Endometrial microvascular endothelial cells (primary cell): ENCODE data around the gene INPP5A. TPM values are rescaled to one million over a fixed set of nuclear protein-coding genes. Genes with fewer than 3 reads are reported as not detected.
"Not testable (repeated sequence)": the region's sequence is repeated elsewhere in the genome, so short reads cannot be mapped to it uniquely, and the experiment has no call there.

Experiments used
- in situ Hi-C: cut with HindIII; loops from 2 replicates; pipeline ENCODE4 v1.10.0; 2017; ENCODE audit warnings: low sequenced_read_pairs, low pct_unique_long_range_greater_than_20kb; ENCODE audit errors: inconsistent ontology term
- total RNA-seq: library from RNA; depleted of rRNA; stranded (reverse); fragments of >200 nt; gene quantifications from one replicate; pipeline ENCODE4 v1.2.3, GENCODE V29; 2015; ENCODE audit errors: inconsistent ontology term

Gene INPP5A
- total RNA-seq, 1 donor from 2014 or later, result 21.1 TPM

- in situ Hi-C loops, result no loop called here
Observed at GRCh38 chr10:132783940-132784865, 246.6 kb downstream of the INPP5A start.

- in situ Hi-C loops, result no loop called here
Observed at GRCh38 chr10:132784866-132785722, 247.5 kb downstream of the INPP5A start.

DNA sequence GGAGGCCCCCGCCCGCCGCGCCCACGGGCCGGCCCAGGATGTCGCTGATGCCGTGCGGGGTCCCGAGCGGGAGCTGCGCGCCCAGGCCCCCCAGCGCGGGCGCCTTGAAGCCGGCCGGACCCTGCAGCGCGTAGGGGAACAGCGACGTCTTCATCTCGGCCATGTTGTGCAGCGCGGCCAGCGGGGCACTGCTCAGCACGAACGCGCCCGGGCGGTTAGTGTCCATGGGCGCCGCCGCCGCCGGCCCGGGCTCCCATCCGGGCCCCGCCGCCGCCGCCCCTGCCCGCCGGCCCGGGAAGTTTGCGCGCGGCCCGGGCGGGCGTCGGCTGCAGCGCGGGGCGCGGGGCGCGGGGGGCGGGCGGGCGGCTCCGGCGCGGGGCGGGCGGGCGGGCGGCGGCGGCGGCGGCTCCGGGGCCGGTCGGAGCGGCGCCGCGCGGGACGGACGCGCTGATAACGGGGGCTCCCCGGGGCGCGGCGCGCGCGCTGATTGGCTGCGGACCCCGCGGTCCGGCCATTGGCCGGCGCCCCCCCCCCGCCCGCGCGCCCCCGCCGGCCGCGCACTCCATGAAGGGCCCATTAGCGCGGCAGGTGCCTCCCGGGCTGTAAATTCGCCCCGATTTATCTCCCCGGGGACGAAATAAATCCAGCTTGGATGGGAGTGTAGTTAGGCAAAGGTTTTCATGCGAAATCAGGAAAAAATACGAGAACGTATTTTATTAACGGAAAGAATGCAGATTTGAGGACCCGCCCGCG lies 248.3 kb downstream of the INPP5A start, which contains the start of gene NKX6-2:
Gene NKX6-2, minus strand, starts transcription at position 425 of the 753 bp plus-strand sequence. Its CDS starts 199 bp downstream, at position 226.
- in situ Hi-C loops, result no loop called here

DNA sequence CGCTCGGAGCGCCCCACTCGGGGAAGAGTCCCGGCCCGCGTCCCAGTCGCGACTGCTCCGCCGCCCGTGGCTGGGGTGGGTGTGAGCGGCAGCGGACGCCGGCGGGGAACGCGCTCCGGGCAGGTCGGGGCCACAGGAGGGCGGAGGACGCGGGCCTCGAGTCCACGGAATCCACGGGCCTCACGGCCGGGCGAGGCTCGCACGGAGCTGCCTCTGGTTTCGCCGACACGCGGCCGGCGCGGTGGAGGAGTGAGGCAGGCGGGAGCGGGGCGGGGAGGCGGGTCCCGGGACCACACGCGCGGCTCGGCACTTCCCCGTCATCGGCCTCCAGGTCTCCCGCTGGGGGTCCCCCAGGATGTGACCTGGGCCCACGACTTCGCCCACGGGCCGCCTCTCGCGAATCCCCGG lies 248.9 kb downstream of the INPP5A start:
- in situ Hi-C loops, result no loop called here

DNA sequence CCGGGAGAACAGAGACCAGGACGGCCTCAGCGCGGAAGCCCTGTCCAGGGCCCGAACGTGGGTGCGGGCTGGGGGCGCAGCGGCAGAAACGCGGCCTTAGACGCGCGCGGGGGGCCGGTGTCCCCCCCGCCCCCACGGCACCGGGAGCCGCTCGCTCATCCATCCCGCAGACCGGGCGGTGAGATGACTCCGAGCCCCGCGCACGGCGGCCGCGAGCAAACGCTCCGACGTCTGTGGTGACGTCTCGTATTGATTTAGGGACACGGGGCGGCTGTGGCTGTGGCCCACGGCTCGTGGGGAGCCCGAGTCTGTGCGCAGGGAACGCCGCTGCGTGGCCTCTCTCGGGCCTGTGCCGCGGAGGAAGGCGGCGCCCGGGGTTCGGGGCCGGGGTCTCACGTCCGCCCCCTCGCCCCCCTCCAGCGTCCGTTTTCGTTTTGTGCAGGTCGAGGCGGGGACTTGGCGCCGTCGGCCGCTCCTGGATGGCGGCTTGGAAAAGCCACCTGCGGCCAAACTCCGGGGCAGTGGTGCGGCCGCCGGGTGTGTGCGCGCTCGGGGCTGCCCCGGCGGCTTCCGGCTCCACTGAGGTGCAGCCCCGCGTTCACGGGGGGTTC lies 249.4 kb downstream of the INPP5A start:
- in situ Hi-C loops, result no loop called here

DNA sequence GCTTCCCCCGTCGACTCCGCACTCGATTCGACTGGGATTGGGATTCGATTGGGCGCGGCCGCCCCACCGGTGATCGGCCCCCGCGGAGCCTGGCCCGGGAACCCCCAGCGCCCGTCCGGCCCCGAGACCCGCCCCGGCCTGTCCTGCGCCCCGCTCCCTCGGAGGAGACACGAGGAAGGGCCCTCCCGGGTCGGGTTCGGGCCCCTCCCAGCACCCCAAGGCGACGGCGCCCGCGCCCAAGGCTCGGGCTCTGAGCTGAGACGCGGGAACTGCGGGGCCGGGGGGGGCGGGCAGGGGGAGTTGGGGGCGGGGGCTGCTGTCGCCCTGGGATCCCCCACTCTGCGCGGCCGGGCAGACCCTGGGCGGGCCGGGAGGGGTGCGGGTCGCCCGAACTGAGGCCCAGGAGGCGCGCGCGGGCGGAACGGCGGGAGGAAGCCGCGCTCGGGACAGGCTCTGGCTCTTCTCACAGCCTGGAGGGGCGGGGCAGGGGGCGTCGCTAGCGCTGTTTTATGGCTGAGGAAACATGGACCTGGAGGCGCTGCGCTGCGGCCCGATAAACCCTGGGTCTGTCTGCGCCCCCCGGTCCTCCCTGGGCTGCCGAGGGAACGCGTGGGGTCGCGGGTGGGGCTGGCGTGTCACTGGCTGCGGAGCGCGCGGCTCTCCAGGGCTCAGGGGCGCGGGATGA lies 250.1 kb downstream of the INPP5A start:
- in situ Hi-C loops, result no loop called here

DNA sequence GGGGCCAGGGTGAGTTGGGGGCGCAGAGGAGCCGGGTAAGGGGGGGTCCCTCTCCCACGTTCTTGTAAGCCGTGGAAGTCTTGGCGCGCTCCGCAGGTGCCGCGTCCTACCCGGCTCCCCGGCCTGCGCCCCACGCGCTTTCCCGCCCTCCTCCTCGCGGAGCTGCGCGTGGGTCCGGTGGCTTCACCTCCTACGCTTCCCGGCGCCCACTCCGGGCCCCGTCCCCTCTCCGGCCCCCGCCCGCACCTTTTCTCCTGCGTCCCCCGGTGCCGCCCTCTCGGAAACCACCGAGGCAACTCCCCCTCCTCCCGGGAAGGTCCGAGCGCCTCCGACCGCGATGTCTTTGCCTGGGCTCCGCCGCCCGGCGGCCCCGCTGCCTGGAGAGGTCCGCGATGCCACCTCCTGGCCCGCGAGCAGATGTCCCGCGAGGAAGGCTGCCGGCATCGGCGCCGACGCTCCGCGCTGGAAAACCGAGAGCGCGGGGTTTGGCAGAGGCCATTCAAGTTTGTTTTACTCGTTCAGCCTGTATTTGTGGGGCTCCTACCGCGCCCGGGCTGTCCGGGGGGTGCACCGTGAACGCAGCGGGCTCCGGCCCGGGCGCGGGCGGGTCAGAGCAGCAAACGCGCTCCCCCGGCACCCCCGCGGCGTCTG lies 250.7 kb downstream of the INPP5A start:
- in situ Hi-C loops, result no loop called here

GRCh38 chr10:132788831-132789219 lies 251.2 kb downstream of the INPP5A start:
- in situ Hi-C loops, result no loop called here

GRCh38 chr10:132789659-132790148 lies 252.1 kb downstream of the INPP5A start:
- in situ Hi-C loops, result no loop called here

- in situ Hi-C loops, result no loop called here
Observed at GRCh38 chr10:132790470-132790869, 252.9 kb downstream of the INPP5A start.

- in situ Hi-C loops, result no loop called here
Observed at GRCh38 chr10:132790934-132791829, 253.6 kb downstream of the INPP5A start.

DNA sequence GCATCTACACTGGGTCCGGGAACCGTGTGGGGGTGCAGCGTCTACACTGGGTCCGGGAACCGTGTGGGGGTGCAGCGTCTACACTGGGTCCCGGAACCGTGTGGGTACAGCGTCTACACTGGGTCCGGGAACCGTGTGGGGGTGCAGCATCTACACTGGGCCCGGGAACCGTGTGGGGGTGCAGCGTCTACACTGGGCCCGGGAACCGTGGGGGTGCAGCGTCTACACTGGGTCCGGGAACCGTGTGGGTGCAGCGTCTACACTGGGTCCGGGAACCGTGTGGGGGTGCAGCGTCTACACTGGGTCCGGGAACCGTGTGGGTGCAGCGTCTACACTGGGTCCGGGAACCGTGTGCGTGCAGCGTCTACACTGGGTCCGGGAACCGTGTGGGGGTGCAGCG lies 254.5 kb downstream of the INPP5A start:
- in situ Hi-C loops, result not testable (repeated sequence)

DNA sequence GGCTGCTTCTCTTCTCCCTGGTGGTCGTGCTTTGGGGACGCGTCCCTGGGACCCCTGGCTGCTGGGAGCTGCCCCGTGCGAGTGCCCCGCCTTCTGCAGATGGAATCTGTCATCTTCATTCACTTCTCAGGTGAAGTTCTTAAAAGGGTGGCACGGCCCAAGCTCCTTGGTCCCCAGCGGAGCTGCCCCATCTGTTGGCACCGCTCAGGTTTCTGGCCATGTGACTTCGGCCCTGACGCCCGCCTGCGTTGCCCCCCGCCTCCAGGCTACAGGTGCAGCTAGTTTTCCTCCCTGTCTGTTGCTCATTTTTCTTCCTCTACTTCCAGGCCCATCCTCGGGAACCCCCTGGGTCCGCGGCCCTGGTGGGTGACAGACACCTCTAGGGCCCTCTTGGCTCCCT lies 255.2 kb downstream of the INPP5A start:
- in situ Hi-C loops, result no loop called here

DNA sequence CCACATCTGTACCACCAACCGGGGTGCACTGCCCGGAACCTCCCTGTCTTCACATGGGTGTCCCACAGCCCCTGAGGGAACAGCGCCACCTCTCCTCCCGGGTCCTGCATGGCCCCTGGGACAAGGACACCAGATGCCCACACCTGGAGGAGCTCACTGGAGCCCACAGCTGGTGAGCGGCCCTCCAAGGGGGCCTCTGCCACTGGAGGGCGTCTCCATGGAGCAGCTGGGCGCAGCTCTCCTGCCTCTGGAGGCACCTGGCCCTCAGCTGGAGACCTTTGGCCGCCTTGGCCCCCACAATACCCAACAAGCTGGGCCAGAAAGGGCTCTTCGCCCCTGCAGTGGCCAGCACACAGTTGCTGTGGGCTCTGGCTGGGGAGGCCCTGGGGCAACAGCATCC lies 255.6 kb downstream of the INPP5A start:
- in situ Hi-C loops, result no loop called here

DNA sequence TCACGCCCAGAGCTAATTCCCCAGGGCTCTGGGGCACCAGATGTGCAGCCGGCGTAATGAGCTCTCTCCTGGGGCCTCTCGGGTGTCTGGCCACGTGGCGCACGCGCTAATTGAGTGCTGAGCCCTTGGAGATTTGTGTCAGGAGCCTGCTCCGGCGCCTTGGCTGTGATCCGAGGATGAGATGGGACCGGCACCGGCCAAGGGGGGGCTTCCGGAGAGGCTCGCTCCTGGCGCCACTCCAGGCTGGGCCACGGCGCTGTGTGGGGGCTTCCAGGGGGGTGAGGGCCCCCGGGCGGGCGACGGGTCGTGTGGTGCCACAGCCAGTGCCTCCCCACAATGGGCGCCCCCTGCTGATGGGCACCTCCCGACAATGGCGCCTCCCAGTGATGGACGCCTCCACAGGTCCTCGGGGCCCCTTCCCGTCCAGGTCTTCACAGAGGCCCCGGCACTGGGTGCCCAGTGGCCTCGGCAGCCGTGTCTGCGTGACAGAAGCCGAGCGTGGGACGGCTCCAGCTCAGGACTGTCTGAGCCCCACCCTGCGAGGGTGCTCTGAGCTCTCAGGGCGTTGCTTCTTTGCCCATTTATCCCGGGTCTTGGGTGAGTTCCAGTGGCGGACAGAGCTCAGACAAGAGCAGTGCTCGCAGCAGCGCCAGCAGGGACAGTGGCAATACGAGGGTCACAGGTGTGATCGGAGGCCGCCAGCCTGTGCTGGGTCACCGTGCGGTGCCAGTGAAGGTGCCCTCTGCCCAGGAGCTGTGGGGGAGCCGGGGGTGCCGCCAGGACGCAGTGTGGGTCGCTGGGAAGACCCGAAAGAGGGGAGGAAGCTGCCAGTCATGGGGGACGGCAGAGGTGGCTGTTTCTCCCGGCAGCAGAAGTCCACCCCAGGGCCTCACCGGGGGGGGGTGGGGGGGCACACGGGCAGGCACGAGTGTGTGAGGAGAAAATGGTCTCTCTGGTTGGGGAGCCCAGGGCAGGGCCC lies 256.6 kb downstream of the INPP5A start:
- in situ Hi-C loops, result no loop called here
